ENCODE data around the gene STAT1.

DNA sequence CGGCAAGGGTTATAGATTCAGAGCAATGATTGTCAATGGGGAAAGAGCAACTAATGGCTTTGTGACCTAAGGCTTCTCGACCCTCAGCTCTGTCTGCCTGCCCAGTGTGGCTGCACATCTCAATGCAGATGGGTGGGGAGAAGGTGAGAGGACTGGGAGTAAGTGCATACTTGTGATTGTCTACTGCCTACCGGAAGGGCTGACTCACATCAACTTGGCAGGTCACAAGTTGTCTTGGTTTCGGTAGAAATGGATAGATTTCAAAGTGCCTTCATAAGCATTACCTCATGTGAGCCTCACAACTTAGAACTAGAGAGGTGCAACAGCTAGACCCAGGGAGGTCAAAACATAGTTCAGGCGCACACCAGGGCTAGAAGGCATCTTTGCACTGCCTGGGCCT is 29.4 kb downstream of the STAT1 start:
- TF ChIP-seq, protein P1, sequence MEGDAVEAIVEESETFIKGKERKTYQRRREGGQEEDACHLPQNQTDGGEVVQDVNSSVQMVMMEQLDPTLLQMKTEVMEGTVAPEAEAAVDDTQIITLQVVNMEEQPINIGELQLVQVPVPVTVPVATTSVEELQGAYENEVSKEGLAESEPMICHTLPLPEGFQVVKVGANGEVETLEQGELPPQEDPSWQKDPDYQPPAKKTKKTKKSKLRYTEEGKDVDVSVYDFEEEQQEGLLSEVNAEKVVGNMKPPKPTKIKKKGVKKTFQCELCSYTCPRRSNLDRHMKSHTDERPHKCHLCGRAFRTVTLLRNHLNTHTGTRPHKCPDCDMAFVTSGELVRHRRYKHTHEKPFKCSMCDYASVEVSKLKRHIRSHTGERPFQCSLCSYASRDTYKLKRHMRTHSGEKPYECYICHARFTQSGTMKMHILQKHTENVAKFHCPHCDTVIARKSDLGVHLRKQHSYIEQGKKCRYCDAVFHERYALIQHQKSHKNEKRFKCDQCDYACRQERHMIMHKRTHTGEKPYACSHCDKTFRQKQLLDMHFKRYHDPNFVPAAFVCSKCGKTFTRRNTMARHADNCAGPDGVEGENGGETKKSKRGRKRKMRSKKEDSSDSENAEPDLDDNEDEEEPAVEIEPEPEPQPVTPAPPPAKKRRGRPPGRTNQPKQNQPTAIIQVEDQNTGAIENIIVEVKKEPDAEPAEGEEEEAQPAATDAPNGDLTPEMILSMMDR (IDR thresholded peaks at IDR 0.05) = no peak
- no peak for TF ChIP-seq POLR2AphosphoS5 (IDR thresholded peaks at IDR 0.05; ENCODE audit: low read depth, low read length)
- TF ChIP-seq, protein P2, sequence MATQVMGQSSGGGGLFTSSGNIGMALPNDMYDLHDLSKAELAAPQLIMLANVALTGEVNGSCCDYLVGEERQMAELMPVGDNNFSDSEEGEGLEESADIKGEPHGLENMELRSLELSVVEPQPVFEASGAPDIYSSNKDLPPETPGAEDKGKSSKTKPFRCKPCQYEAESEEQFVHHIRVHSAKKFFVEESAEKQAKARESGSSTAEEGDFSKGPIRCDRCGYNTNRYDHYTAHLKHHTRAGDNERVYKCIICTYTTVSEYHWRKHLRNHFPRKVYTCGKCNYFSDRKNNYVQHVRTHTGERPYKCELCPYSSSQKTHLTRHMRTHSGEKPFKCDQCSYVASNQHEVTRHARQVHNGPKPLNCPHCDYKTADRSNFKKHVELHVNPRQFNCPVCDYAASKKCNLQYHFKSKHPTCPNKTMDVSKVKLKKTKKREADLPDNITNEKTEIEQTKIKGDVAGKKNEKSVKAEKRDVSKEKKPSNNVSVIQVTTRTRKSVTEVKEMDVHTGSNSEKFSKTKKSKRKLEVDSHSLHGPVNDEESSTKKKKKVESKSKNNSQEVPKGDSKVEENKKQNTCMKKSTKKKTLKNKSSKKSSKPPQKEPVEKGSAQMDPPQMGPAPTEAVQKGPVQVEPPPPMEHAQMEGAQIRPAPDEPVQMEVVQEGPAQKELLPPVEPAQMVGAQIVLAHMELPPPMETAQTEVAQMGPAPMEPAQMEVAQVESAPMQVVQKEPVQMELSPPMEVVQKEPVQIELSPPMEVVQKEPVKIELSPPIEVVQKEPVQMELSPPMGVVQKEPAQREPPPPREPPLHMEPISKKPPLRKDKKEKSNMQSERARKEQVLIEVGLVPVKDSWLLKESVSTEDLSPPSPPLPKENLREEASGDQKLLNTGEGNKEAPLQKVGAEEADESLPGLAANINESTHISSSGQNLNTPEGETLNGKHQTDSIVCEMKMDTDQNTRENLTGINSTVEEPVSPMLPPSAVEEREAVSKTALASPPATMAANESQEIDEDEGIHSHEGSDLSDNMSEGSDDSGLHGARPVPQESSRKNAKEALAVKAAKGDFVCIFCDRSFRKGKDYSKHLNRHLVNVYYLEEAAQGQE (IDR thresholded peaks at IDR 0.05; ENCODE audit: insufficient read depth in 1 of 2, low read depth in 2 of 2, low read length in 1 of 2) = no peak
